ENCODE data around the gene ARFGEF2.
A peak's percentile ranks its signal among the peaks of the same experiment; 100 is the strongest.

The ARFGEF2 gene

DNA sequence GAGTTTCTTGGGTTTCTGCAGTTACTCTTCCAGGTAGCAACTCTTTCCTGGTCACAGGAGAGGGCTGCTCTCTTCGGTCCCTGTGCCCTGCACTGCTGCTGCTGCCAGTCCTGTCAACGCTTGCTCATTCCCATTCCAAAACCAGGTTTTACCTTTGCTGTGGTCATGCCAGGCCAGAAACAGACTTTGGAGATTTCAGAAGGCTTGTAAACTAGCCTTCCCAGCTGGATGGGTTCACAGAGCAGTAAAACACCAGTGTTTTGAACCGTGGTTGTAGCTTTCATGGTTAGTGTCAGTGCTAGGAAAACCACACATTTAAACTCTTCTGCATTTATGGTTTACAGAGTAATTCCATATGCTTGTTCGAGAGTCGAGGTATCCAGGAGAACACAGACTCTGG lies 16.2 kb downstream of the ARFGEF2 start:
- H3K27ac ChIP-seq = no peak overlapping the region
- no peak for TF ChIP-seq ZFX (IDR thresholded peaks at IDR 0.05; ENCODE audit: borderline replicate concordance)
- TF ChIP-seq, protein P1, sequence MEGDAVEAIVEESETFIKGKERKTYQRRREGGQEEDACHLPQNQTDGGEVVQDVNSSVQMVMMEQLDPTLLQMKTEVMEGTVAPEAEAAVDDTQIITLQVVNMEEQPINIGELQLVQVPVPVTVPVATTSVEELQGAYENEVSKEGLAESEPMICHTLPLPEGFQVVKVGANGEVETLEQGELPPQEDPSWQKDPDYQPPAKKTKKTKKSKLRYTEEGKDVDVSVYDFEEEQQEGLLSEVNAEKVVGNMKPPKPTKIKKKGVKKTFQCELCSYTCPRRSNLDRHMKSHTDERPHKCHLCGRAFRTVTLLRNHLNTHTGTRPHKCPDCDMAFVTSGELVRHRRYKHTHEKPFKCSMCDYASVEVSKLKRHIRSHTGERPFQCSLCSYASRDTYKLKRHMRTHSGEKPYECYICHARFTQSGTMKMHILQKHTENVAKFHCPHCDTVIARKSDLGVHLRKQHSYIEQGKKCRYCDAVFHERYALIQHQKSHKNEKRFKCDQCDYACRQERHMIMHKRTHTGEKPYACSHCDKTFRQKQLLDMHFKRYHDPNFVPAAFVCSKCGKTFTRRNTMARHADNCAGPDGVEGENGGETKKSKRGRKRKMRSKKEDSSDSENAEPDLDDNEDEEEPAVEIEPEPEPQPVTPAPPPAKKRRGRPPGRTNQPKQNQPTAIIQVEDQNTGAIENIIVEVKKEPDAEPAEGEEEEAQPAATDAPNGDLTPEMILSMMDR (IDR thresholded peaks at IDR 0.05) = no peak

DNA sequence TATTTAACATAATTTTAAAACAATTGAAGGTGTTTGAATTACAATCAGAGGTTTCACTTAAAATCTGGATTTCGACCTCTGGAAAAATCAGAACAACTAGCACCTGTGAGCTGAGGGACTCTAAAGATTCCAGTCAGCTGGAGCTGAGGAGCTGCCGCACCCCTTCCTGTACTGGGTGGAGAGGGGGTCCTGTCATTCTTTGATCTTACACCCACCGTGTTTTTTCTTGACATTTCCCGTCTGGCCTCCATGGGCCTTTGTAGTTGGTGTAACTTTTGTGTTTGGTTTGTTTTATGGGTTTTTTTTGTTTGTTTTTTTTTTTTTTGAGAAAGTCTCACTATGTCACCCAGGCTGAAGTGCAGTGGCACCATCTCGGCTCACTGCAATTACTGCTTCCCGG lies 17.2 kb downstream of the ARFGEF2 start:
- TF ChIP-seq, protein P1 (IDR thresholded peaks at IDR 0.05) = no peak
- TF ChIP-seq ZFX (IDR thresholded peaks at IDR 0.05; ENCODE audit: borderline replicate concordance) = no peak
- no peak overlapping the region for H3K27ac ChIP-seq

DNA sequence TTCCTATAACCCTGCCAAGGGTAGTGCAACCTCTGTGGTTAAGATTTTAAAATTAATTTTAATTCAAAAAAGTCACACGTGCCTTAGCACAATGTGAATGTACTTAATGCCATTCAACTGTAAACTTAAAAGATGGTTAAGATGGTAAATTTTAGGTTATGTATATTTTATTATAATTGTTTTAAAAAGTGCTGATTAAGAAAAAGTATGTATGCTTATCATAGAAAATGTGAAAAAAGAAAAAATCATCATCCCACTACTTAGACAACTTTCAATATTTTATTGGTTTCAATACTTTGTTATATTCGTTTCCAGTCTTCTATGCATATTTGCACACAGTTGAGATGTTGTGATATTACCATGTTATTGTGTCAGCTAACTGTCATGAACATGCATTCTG lies 18.7 kb downstream of the ARFGEF2 start:
- TF ChIP-seq, protein P1 (IDR thresholded peaks at IDR 0.05) = no peak
- TF ChIP-seq ZFX (IDR thresholded peaks at IDR 0.05; ENCODE audit: borderline replicate concordance) = no peak
- H3K27ac ChIP-seq = no peak overlapping the region

DNA sequence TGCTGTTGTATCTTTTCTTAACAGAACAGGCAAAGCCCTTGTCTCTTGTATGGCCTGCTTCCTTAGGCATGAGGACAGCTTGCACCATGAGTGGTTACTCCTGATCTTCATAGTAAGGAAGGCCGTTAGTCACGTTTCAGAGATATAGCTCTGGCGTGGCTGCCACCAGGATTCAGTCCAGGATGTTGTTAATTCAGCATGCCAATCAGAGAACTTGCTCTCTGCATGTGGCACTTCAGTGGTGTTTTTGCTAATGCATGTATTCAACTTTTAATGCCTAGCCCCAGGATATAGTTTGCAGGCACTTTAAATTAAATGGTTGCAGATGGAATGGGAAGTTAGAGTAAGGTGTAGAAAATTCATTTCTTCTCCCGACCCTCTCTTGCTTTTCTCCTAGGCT lies 20.0 kb downstream of the ARFGEF2 start:
- H3K27ac ChIP-seq = no peak overlapping the region
- TF ChIP-seq ZFX (IDR thresholded peaks at IDR 0.05; ENCODE audit: borderline replicate concordance) = no peak
- TF ChIP-seq, protein P1 (IDR thresholded peaks at IDR 0.05) = no peak

DNA sequence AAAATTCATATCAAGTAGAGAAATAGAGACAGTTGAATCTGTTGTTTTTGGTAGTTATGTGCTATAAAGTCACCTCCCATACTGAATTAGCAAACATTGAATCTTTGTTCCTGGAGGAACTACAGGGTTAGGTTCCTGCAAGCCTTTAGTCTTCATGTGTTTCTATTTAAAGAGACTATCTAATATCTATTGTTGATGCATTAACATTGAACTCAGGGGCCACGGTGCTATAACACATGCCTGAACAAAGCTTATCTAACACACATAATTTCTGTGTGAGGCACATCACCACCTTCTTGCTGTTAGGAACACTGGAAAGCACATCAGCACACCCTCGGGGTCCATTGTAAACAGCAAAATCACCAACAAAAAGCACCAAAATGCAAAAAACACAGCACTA lies 21.2 kb downstream of the ARFGEF2 start:
- no peak overlapping the region for H3K27ac ChIP-seq
- TF ChIP-seq, protein P1 (IDR thresholded peaks at IDR 0.05) = no peak
- TF ChIP-seq ZFX (IDR thresholded peaks at IDR 0.05; ENCODE audit: borderline replicate concordance) = no peak

DNA sequence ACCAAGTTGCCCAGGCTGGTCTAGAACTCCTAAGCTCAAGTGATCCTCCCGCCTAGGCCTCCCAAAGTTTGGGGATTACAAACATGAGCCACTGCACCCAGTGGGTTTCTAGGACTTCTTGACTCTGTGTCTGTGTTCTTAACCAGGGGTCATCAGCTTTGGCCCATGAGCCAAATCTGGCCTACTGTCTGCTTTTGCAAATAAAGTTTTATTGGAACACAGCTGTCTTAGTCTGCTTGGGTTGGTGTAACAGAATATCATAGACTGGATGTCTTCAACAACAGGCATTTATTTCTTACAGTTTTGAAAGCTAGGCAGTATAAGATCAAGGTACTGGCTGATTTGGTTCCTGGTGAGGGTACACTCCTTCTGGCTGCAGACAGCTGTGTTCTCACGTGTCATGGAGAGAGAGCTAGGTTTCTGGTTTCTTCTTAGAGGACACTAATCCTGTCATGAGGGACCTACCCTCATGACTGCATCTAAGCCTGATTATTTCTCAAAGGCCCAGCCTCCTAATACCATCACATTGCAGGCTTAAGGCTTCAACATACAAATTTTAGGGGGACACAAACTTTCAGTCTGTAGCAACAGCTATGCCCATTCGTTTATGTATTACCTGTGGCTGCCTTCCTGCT lies 23.3 kb downstream of the ARFGEF2 start:
- H3K27ac ChIP-seq = peak overlapping the region; percentile 71
- TF ChIP-seq, protein P1 (IDR thresholded peaks at IDR 0.05) = no peak
- no peak for TF ChIP-seq ZFX (IDR thresholded peaks at IDR 0.05; ENCODE audit: borderline replicate concordance)

DNA sequence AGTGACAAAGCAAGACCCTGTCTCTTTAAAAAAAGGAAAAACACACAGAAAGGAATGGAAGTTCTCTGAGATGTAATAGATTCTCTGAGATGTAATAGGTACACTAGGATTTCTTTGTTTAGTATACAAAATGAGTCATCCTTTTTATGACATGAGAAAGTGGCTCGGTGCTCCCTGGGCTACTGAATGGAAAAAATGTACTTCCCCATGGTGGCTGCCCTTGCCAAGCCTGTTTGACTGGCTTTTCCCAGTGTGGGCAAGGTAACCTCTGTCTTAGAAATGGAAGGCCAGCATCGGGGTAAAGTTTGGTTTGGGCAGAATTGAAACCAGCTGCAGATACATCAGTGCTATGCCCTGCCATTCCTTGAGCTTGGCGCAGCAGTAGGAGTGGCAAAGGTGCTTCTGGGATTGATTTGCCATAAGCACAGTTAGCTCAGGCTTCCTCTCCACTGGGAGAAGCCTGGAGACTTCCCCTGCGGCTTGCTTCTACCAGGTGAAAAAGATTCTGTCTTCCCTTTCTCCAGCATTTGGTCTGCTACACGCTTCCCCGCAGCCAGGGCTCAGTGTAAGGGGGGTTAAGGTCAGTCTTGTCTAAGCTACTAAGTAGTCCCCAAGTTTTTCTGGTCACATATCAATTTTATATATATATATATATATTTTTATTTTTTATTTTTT lies 24.5 kb downstream of the ARFGEF2 start:
- no peak for TF ChIP-seq ZFX (IDR thresholded peaks at IDR 0.05; ENCODE audit: borderline replicate concordance)
- TF ChIP-seq, protein P1 (IDR thresholded peaks at IDR 0.05) = no peak
- peak overlapping the region; percentile 71 for H3K27ac ChIP-seq
